UCSD-AML1 (cell line): ENCODE data around the gene USP10.

Source experiments
- DNase-seq: peaks from one replicate; lab custom pipeline; 2025; ENCODE audit not compliant: unreplicated experiment; lab: John Stamatoyannopoulos, UW

USP10 gene

GRCh38 chr16:84750575-84750974 is 50.8 kb downstream of the USP10 start:
- no peak for DNase-seq

DNA sequence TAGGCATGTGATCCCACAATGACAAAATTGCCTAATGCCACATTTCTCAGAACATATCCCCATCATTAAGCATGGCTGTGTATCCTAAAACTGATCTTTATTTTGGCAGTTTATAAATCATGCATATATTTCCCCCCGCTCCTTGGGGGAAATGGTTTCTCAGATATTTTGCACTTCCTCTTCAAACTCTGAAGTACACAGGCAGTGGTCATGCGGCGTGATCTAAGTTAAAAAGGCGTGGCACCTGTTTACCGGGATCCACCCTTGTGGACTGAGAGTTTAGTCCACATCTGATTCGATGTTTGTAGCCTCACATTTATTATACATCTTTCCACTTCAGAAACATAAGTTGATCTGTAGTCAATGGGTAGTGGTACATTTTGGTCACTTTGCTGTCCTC is 51.4 kb downstream of the USP10 start:
- DNase-seq, result no peak

- no peak for DNase-seq
These were observed 52.1 kb downstream of the USP10 start for GRCh38 chr16:84751947-84752346.

GRCh38 chr16:84752600-84752999 is 52.8 kb downstream of the USP10 start:
- DNase-seq, result no peak

DNA sequence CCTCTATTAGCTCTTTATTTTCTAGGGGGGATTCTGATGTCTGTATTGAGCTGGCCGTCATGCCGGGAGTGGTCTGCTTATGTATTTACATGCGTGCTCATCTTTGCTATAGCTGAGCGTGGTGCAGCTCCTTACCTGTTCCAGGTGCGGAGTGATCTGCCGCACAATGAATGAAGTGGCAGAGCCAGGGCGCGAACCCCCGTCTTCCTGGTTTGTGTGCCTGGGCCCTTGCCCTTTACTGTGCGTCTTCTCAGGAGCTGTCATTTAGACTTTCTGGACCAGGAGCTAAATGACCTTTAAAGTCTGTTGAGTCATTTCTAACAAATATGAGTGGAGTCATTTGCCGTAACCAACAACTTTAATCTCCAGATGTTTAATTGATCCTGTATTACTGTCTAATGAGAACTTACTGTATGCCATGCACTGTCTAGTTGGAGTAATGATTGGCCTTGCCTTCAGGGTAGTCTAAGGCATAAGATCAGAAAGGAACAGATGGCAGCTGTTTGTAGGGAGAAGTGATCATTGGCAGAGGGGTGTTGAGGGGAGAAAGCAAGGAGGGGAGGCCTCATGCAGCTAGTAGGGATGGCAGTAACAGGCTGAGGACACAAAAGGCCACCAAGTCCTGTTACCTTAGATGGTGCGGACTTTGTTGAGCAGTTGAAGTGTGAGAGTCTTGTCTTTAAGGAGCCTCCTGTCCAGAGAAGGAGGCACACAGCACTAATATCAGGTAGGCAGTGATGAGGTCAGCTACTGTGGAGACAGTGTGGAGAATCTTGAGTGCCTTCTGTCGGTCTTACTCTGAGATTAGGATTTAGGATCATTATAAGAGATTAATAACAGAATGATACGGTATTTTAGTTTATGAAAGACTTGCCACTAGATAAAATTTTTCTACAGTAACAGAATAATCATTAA is 53.9 kb downstream of the USP10 start:
- no peak for DNase-seq

DNA sequence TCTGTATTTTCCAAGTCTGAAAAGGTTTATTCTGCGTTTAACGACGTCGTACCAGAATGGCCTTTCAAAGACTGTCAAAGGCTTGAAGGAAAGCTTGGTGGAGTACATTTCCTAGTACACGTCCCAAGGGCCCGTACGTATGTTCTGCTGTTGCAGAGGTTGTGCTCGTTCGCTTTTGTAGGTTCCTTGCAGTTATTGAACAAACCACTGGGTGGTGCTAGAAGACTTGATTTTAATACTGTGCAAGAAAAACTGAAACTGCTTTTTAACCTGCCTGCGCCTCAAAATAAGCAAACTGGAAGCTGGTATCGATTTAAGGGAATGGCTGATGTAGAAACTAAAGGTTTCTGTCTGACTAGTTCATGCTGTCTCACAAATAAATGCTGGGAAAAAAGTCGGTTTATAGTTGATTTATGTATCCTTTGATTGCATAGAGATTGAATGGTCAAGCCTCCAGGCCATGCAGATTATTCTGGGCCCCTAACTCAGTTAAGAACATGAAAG is 54.6 kb downstream of the USP10 start:
- DNase-seq, result peak; percentile 25

DNA sequence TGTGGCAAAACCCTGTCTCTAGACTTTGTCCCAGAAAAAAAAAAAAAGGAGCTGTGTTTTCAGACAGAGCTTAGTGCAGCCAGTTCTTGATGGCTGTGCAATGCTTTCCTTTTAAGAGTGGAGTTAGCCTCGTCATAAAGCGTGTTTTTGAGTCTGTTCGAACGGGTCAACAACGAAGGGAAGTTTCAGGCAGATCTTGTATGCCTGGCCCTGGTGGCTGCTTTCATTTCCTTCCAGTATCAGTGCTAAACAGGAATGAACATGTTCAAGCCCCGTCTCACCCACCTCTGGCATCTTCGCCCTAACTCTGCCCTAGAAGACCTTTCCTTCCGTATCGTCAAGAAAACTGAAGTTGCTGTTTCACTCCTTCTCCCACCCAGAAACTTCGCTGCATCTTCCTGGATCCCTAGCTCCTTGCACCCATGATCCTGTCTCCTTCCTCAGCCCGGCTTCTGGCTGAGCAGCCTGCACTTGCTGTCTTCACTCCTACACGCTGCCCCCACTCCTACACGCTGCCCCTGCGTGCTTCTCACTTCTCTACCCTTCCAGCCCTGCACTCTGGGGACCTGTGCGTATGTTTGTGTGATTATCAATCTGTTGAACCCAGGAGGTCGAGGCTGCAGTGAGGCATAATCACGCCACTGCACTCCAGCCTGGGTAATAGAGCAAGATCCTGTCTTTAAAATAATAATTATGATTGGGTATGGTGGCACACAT is 55.3 kb downstream of the USP10 start:
- DNase-seq, result no peak

- no peak for DNase-seq
These were observed 57.0 kb downstream of the USP10 start for GRCh38 chr16:84756830-84757229.

DNA sequence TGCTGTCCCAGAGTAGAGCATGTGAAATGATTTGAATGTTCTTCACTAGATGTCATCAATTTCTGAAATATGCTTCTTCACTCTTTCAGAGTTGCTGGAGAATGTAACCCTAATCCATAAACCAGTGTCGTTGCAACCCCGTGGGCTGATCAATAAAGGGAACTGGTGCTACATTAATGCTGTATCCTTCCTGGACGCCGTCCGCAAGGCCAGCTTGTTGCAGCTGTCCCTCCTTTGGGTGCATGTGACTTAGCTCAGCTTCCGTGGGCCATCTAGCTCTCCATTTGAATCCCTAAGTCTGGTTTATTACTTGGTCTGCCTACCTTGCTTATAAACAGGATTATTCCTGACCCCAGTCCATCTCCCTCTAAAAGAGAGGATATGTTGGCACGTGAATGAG is 58.8 kb downstream of the USP10 start:
- no peak for DNase-seq

GRCh38 chr16:84759061-84759460 is 59.3 kb downstream of the USP10 start:
- DNase-seq, result no peak

- no peak for DNase-seq
These were observed 60.1 kb downstream of the USP10 start for GRCh38 chr16:84759906-84760305.

- DNase-seq, result no peak
These were observed 61.9 kb downstream of the USP10 start for GRCh38 chr16:84761448-84762368.

DNA sequence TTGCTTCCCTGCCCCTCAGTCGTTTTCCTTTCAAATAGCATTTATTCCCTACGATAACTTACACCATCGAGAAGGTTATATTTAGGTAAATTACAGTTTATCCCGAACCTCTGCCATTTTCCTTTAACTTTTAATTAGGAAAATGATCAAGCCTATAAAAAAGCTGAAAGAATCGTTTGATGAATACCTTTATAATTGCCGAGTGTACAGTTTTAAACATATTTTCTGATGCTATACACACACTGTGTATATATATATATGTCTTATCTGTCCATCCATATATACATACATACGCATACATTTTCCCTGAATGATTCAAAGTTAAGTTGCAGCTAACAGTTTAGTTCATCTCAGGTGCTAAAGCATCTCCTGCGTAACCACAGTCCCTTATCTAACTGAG is 63.4 kb downstream of the USP10 start:
- no peak for DNase-seq

- DNase-seq, result no peak
These were observed 63.8 kb downstream of the USP10 start for GRCh38 chr16:84763629-84764028.

DNA sequence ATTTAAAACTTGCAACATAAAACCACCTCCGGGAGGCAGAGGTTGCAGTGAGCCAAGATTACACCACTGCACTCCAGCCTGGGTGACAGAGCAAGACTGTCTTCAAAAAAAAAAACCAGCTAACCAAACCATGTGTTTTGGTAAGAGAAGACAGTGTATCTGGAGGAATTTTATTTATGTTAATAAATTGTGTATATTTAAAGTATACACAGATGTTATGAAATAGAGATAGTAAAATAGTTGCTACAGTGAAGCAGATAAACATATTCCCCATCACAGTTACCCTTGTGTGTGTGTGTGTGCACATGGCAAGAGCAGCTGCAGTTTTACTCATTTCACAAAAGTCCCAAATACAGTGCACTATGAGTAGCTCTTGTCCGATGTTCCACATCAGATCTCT is 65.2 kb downstream of the USP10 start:
- DNase-seq, result no peak

- no peak for DNase-seq
These were observed 66.1 kb downstream of the USP10 start for GRCh38 chr16:84765616-84766580.

DNA sequence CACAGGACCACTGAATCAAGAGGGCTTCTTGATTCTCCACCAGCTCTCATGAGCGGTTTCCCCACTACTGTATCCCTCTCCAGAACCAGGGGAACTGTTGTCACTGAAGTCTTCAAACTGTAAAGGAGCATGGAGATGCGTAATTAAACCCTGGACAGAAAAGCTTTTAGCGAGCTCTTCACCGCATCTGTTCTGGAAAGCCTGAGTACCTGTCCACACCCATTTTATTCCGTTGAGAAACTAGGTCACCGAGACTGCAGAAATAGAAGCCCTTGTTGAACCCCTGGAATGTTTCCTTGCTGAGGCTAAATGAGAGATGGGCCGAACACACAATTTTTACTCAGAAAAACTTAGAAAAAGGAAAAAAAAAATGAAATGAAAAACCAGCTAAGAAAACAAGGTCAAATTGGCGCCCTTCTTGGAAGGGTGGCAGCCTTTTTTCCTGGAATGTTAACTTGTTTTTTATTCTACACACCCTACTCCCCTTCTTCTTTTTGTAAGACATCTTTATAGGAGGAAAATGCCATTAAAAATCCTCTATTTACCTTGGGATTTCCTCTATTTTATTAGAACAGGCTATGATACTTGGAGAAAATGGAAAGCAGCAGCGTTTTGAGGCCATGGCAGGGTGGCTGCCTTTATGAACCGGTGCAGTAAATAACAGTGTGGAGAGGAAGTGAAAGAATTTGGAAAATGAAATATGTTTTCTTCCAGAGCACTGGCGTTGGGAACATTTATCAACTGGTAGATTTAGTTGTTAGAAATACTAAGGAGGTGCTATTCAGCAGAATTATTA is 67.4 kb downstream of the USP10 start:
- DNase-seq, result no peak

GRCh38 chr16:84768061-84768807 is 68.4 kb downstream of the USP10 start:
- DNase-seq, result no peak
